Sigmoid colon (tissue), 7 donors: ENCODE measurements around the gene DENND5B. TPM values are rescaled to one million over a fixed set of nuclear protein-coding genes. Genes with fewer than 3 reads are reported as not detected.

Source experiments
- DNase-seq: peaks from one replicate; pipeline ENCODE4 v3.0.0-alpha.2; 2019
- H3K27ac ChIP-seq, 4 donors: fragments of 200-600 bp; sonication (generic); one replicate each; pipeline ENCODE4 v1.5.1; 2016 to 2019; ENCODE audit warnings: mild to moderate bottlenecking in 1 of 4
- H3K27me3 ChIP-seq, 3 donors: fragments of 200-600 bp; sonication (generic); one replicate each; pipeline ENCODE4 v1.5.1; 2019; ENCODE audit warnings: mild to moderate bottlenecking in 1 of 3
- H3K36me3 ChIP-seq, 4 donors: fragments of 200-600 bp; sonication (generic); one replicate each; pipeline ENCODE4 v1.5.1; 2016 to 2019
- H3K4me1 ChIP-seq, 4 donors: fragments of 200-600 bp; sonication (generic); one replicate each; pipeline ENCODE4 v1.5.1; 2017 to 2019
- H3K4me3 ChIP-seq, 4 donors: fragments of 200-600 bp; sonication (generic); one replicate each; pipeline ENCODE4 v1.5.1; 2017 to 2019; ENCODE audit warnings: mild to moderate bottlenecking in 2 of 4, moderate library complexity in 1 of 4
- H3K9me3 ChIP-seq, 4 donors: fragments of 200-600 bp in 3 of 4; sonication (generic) in 3 of 4; one replicate each; pipeline versions ENCODE4 v1.5.1 to v1.6.1; 2013 to 2019
- CTCF ChIP-seq, 4 experiments: fragments of 450-650 bp in 3 of 4; fragments of 200-600 bp in 1 of 4; IDR thresholded peaks; one replicate each; pipeline ENCODE4 v1.5.1; 2016 to 2019; ENCODE audit warnings: antibody characterized with exemption in 4 of 4, mild to moderate bottlenecking in 3 of 4, moderate library complexity in 2 of 4
- EP300 ChIP-seq, 4 donors: sonication (generic); formaldehyde crosslinking; IDR thresholded peaks; one replicate each; pipeline ENCODE4 v1.6.1; 2017; ENCODE audit warnings: antibody characterized with exemption in 4 of 4
- POLR2A ChIP-seq, 2 donors: fragments of 450-650 bp; IDR thresholded peaks; one replicate each; pipeline ENCODE4 v1.6.1; 2016; ENCODE audit warnings: antibody characterized with exemption in 2 of 2, mild to moderate bottlenecking in 2 of 2, moderate library complexity in 2 of 2
- POLR2AphosphoS5 ChIP-seq, 4 donors: sonication (generic); formaldehyde crosslinking; IDR thresholded peaks; one replicate each; pipeline ENCODE4 v1.6.1; 2017; ENCODE audit warnings: antibody characterized with exemption in 4 of 4
- WGBS, 2 donors: extraction: QIAGEN DNeasy Blood & Tissue Kit; methylation state at CpG; one replicate each; pipeline ENCODE4 v1.1.7; 2013; 5-methylcytosine and 5-hydroxymethylcytosine counted together
- intact Hi-C: fragments of 100-400 bp; cut with DNase I; formaldehyde crosslinking; loops from one replicate; pipeline ENCODE4 v1.15.1; 2023
- polyA plus RNA-seq, 3 donors: library from polyadenylated mRNA; stranded (reverse); fragments of 200-250 nt; gene quantifications; one replicate each; pipeline ENCODE4 v1.2.3, GENCODE V29; 2013
- total RNA-seq, 4 donors: library from RNA; depleted of rRNA; stranded (reverse); fragments of >200 nt; gene quantifications; one replicate each; pipeline ENCODE4 v1.1.0, GENCODE V29; 2016
- donor health status: healthy with polysubstance abuse.
- donor health status: Bipolar disorder and iron deficiency.
- donor health status: healthy.

The DENND5B gene
- total and polyA plus RNA-seq, 7 donors, result 2.4 to 34.3 (median 19.5) TPM

GRCh38 chr12:31496257-31496656, 94.7 kb downstream of the DENND5B start:
- H3K4me3 ChIP-seq, result no peak overlapping the region
- DNase-seq, result no peak
- H3K36me3 ChIP-seq, result peaks cover 0 to 5% (median 0%) of the 10 kb centered on the region in 4 donors
- TF ChIP-seq POLR2A (IDR thresholded peaks at IDR 0.05) (no peak), EP300 (IDR thresholded peaks at IDR 0.05) (no peak), POLR2AphosphoS5 (IDR thresholded peaks at IDR 0.05) (no peak)
- H3K27me3 ChIP-seq, result no peaks in the 10 kb centered on the region
- intact Hi-C loops, result no loop called here
- no peaks in the 10 kb centered on the region for H3K9me3 ChIP-seq
- H3K4me1 ChIP-seq, result peaks cover 0 to 53% (median 44%) of the 10 kb centered on the region in 4 donors
- H3K27ac ChIP-seq, result no peak overlapping the region

GRCh38 chr12:31494455-31494854, 96.5 kb downstream of the DENND5B start:
- TF ChIP-seq EP300 (IDR thresholded peaks at IDR 0.05) (no peak), POLR2A (IDR thresholded peaks at IDR 0.05) (no peak)
- H3K27ac ChIP-seq, result no peak overlapping the region
- 79 to 86% methylated on average over 2 of the region's 2 CpGs for WGBS, 2 donors
- H3K4me1 ChIP-seq, result peaks cover 0 to 53% (median 42%) of the 10 kb centered on the region in 4 donors
- H3K9me3 ChIP-seq, result no peaks in the 10 kb centered on the region
- no peak for DNase-seq
- no peaks in the 10 kb centered on the region for H3K27me3 ChIP-seq
- intact Hi-C loops, result no loop called here
- peaks cover 0 to 12% (median 3%) of the 10 kb centered on the region in 4 donors for H3K36me3 ChIP-seq
- H3K4me3 ChIP-seq, result no peak overlapping the region

GRCh38 chr12:31492599-31493196, 98.2 kb downstream of the DENND5B start:
- TF ChIP-seq POLR2A (IDR thresholded peaks at IDR 0.05) (no peak), POLR2AphosphoS5 (IDR thresholded peaks at IDR 0.05) (no peak), CTCF (IDR thresholded peaks at IDR 0.05) (no peak), EP300 (IDR thresholded peaks at IDR 0.05) (no peak)
- intact Hi-C loops, result no loop called here
- Histone ChIP-seq H3K27ac (peak overlapping the region in 1 of 4 donors; percentile 36), H3K4me1 (peaks cover 0 to 37% (median 28%) of the 10 kb centered on the region in 4 donors), H3K4me3 (no peak overlapping the region), H3K27me3 (no peaks in the 10 kb centered on the region), H3K36me3 (peaks cover 0 to 12% (median 3%) of the 10 kb centered on the region in 4 donors), H3K9me3 (no peaks in the 10 kb centered on the region)
- 93 to 96% methylated on average over 2 of the region's 2 CpGs for WGBS, 2 donors
- no peak for DNase-seq

GRCh38 chr12:31491841-31492598, 98.9 kb downstream of the DENND5B start:
- WGBS, 2 donors, result 65 to 72% methylated on average over 5 of the region's 5 CpGs
- peaks cover 0 to 12% (median 3%) of the 10 kb centered on the region in 4 donors for H3K36me3 ChIP-seq
- no peak for DNase-seq
- H3K4me3 ChIP-seq, result no peak overlapping the region
- TF ChIP-seq CTCF (IDR thresholded peaks at IDR 0.05), result no peak
- peak in 3 of 4 donors; percentile 11 to 25 (median 24) for TF ChIP-seq POLR2AphosphoS5 (IDR thresholded peaks at IDR 0.05)
- H3K9me3 ChIP-seq, result no peaks in the 10 kb centered on the region
- H3K27ac ChIP-seq, result peak overlapping the region in 1 of 4 donors; percentile 36
- no peaks in the 10 kb centered on the region for H3K27me3 ChIP-seq
- peaks cover 0 to 34% (median 26%) of the 10 kb centered on the region in 4 donors for H3K4me1 ChIP-seq
- intact Hi-C loops, result no loop called here

GRCh38 chr12:31491241-31491794, 99.6 kb downstream of the DENND5B start:
- no peak for DNase-seq
- Histone ChIP-seq H3K4me3 (no peak overlapping the region), H3K4me1 (peaks cover 0 to 27% (median 23%) of the 10 kb centered on the region in 4 donors), H3K27me3 (no peaks in the 10 kb centered on the region), H3K27ac (no peak overlapping the region), H3K36me3 (peaks cover 0 to 12% (median 3%) of the 10 kb centered on the region in 4 donors), H3K9me3 (no peaks in the 10 kb centered on the region)
- TF ChIP-seq POLR2AphosphoS5 (IDR thresholded peaks at IDR 0.05) (no peak), CTCF (IDR thresholded peaks at IDR 0.05) (no peak), EP300 (IDR thresholded peaks at IDR 0.05) (no peak), POLR2A (IDR thresholded peaks at IDR 0.05) (no peak)
- intact Hi-C loops, result no loop called here
- WGBS, 2 donors, result 97 to 98% methylated on average over 5 of the region's 5 CpGs
